Neural cell (in vitro differentiated cells): Measurements from ENCODE around the gene TOLLIP.

ENCODE experiments used
- POLR2AphosphoS5 ChIP-seq: IDR thresholded peaks from 2 replicates; pipeline ENCODE4 v1.6.1; 2012
- TAF1 ChIP-seq: IDR thresholded peaks from 2 replicates; pipeline ENCODE4 v1.6.1; 2012; ENCODE audit warnings: low read depth
- TF ChIP-seq, protein P1 (sequence below): fragments of 450-650 bp; IDR thresholded peaks from 2 replicates; pipeline ENCODE4 v1.5.1; 2014; ENCODE audit warnings: antibody characterized with exemption, mild to moderate bottlenecking, moderate library complexity; ENCODE audit not compliant: poor library complexity, severe bottlenecking

DNA sequence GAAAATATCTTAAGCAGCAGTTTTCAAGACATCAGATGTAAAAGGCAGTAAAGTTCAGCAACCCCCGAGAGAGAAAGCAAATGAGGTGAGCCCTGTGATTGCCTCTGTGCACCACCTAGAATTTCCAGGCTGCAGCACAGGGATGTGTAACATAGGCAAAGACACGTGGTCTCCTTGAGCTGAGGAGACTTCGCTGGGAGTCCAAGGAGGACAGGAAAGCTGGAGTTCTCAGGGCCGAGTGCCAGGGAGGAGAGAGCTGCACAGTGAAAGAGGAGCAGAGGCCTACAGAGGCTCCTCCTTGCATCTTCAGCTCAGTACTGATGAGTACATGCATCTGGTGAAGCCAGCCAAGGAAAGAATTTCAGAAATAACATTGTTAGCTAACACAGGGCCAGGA lies 17.6 kb upstream of the TOLLIP start:
- TF ChIP-seq, protein P1, sequence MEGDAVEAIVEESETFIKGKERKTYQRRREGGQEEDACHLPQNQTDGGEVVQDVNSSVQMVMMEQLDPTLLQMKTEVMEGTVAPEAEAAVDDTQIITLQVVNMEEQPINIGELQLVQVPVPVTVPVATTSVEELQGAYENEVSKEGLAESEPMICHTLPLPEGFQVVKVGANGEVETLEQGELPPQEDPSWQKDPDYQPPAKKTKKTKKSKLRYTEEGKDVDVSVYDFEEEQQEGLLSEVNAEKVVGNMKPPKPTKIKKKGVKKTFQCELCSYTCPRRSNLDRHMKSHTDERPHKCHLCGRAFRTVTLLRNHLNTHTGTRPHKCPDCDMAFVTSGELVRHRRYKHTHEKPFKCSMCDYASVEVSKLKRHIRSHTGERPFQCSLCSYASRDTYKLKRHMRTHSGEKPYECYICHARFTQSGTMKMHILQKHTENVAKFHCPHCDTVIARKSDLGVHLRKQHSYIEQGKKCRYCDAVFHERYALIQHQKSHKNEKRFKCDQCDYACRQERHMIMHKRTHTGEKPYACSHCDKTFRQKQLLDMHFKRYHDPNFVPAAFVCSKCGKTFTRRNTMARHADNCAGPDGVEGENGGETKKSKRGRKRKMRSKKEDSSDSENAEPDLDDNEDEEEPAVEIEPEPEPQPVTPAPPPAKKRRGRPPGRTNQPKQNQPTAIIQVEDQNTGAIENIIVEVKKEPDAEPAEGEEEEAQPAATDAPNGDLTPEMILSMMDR, result no peak
- TF ChIP-seq POLR2AphosphoS5 (no peak), TAF1 (no peak)
